CD8-positive, alpha-beta memory T cell (primary cell): ENCODE data around the gene PLSCR1. TPM values are rescaled to one million over a fixed set of nuclear protein-coding genes. Genes with fewer than 3 reads are reported as not detected.
"Not testable (repeated sequence)": the region's sequence is repeated elsewhere in the genome, so short reads cannot be mapped to it uniquely, and the experiment has no call there.

Experiments
- CTCF ChIA-PET: fragments of 350-600 bp; sonication (Branson Sonifier 250); formaldehyde crosslinking; loops from one replicate; lab custom pipeline; 2021; ENCODE audit warnings: antibody characterized with exemption; lab: Charles Lee
- POLR2A ChIA-PET: fragments of 350-600 bp; sonication (Branson Sonifier 250); formaldehyde crosslinking; loops from one replicate; lab custom pipeline; 2021; ENCODE audit warnings: antibody characterized with exemption; lab: Charles Lee
- DNase-seq, 5 donors: peaks; one replicate each; pipeline versions ENCODE4 v3.0.0 to v3.0.0-alpha.2; 2020 to 2022; ENCODE audit warnings: mixed read lengths in 1 of 5
- H3K27ac ChIP-seq: one replicate; pipeline ENCODE4 v1.7.0; 2013; ENCODE audit warnings: low read depth, mild to moderate bottlenecking, low read length, moderate library complexity
- H3K27me3 ChIP-seq: 2 replicates; pipeline ENCODE4 v1.7.0; 2013; ENCODE audit warnings: low read length, mild to moderate bottlenecking; ENCODE audit not compliant: insufficient read depth, poor library complexity, severe bottlenecking
- H3K36me3 ChIP-seq: 2 replicates; pipeline ENCODE4 v1.7.0; 2013; ENCODE audit warnings: mild to moderate bottlenecking, low read length, moderate library complexity; ENCODE audit not compliant: insufficient read depth
- H3K4me1 ChIP-seq: 2 replicates; pipeline ENCODE4 v1.7.0; 2013; ENCODE audit warnings: mild to moderate bottlenecking, low read length, moderate library complexity; ENCODE audit not compliant: insufficient read depth
- H3K4me3 ChIP-seq: 2 replicates; pipeline ENCODE4 v1.7.0; 2013; ENCODE audit warnings: mild to moderate bottlenecking, low read length
- H3K9me3 ChIP-seq: 2 replicates; pipeline ENCODE4 v1.7.0; 2013; ENCODE audit warnings: mild to moderate bottlenecking, low read length
- H3K27ac Mint-ChIP-seq, 8 donors: one replicate each; pipeline ENCODE4 v1.8.0; 2020 to 2021; ENCODE audit warnings: mixed read lengths in 8 of 8, mild to moderate bottlenecking in 6 of 8, inconsistent platforms in 3 of 8, moderate library complexity in 3 of 8
- H3K27me3 Mint-ChIP-seq, 2 donors: one replicate each; pipeline ENCODE4 v1.8.0; 2020 to 2021; ENCODE audit warnings: mixed read lengths in 2 of 2, mild to moderate bottlenecking in 1 of 2, moderate library complexity in 1 of 2
- H3K36me3 Mint-ChIP-seq, 3 donors: one replicate each; pipeline ENCODE4 v1.8.0; 2020 to 2021; ENCODE audit warnings: mixed read lengths in 3 of 3, inconsistent platforms in 1 of 3, mild to moderate bottlenecking in 1 of 3
- H3K4me1 Mint-ChIP-seq, 3 donors: one replicate each; pipeline ENCODE4 v1.8.0; 2020 to 2021; ENCODE audit warnings: mixed read lengths in 3 of 3, inconsistent platforms in 1 of 3, mild to moderate bottlenecking in 1 of 3
- H3K4me3 Mint-ChIP-seq, 7 donors: one replicate each; pipeline ENCODE4 v1.8.0; 2020 to 2021; ENCODE audit warnings: mixed read lengths in 7 of 7, mild to moderate bottlenecking in 6 of 7, moderate library complexity in 4 of 7, inconsistent platforms in 2 of 7
- H3K9me3 Mint-ChIP-seq, 5 donors: one replicate each; pipeline ENCODE4 v1.8.0; 2020 to 2022; ENCODE audit warnings: mixed read lengths in 5 of 5, mild to moderate bottlenecking in 3 of 5, moderate library complexity in 2 of 5, inconsistent platforms in 1 of 5
- polyA plus RNA-seq: library from polyadenylated mRNA; unstranded; fragments of 300-500 nt; fragmentation: Illumina TruSeq; gene quantifications from one replicate; pipeline ENCODE4 v1.2.3, GENCODE V29; 2021
- total RNA-seq, 2 experiments: library from RNA; stranded (reverse); gene quantifications; one replicate each; pipeline ENCODE4 v1.2.3, GENCODE V29; 2021

Gene PLSCR1
- total and polyA plus RNA-seq, 3 experiments from 2014 or later = 19.1 to 40.8 (median 24.1) TPM

- peak in 3 of 5 donors; percentile 51 to 68 (median 55) for DNase-seq
- Histone ChIP-seq H3K36me3 (no peaks in the 10 kb centered on the region), H3K4me1 (peaks cover 5% of the 10 kb centered on the region), H3K27ac (no peak overlapping the region), H3K4me3 (peak overlapping the region; percentile 58), H3K27me3 (no peaks in the 10 kb centered on the region), H3K9me3 (no peaks in the 10 kb centered on the region)
- CTCF ChIA-PET = interaction anchor here (0.8 kb wide), 1 partner anchor 75 kb away, joined by 4 read pairs; no protein-coding TSS in a partner anchor
- Mint-ChIP-seq H3K9me3 (peaks cover 0 to 9% (median 4%) of the 10 kb centered on the region in 5 donors), H3K27ac (peak overlapping the region in 7 of 8 donors; percentile 59 to 93 (median 77)), H3K27me3 (peaks cover 0 to 3% of the 10 kb centered on the region in 2 donors), H3K4me3 (peak overlapping the region; percentile 28 to 83 (median 78)), H3K4me1 (peaks cover 18 to 25% (median 19%) of the 10 kb centered on the region in 3 donors), H3K36me3 (no peaks in the 10 kb centered on the region)
- POLR2A ChIA-PET = no interaction called here
Measured at GRCh38 chr3:146498002-146498736, 46.2 kb downstream of the PLSCR1 start.

- Mint-ChIP-seq H3K27me3 (peaks cover 0 to 11% of the 10 kb centered on the region in 2 donors), H3K27ac (peak overlapping the region in 1 of 8 donors; percentile 59), H3K9me3 (peaks cover 2 to 15% (median 12%) of the 10 kb centered on the region in 5 donors), H3K4me3 (peak overlapping the region in 5 of 7 donors; percentile 28 to 81 (median 78)), H3K4me1 (peaks cover 18 to 25% (median 19%) of the 10 kb centered on the region in 3 donors)
- CTCF ChIA-PET = interaction anchor here (0.8 kb wide), 1 partner anchor 76 kb away, joined by 4 read pairs; no protein-coding TSS in a partner anchor
- H3K27ac ChIP-seq, H3K36me3 ChIP-seq, H3K36me3 Mint-ChIP-seq, H3K4me1 ChIP-seq, POLR2A ChIA-PET, H3K4me3 ChIP-seq, DNase-seq, H3K9me3 ChIP-seq, H3K27me3 ChIP-seq: not testable (repeated sequence)
Measured at GRCh38 chr3:146497145-146497843, 47.1 kb downstream of the PLSCR1 start.

- no peak for DNase-seq
- H3K27me3 ChIP-seq = no peaks in the 10 kb centered on the region
- no peak overlapping the region for H3K27ac ChIP-seq
- no peak overlapping the region for H3K27ac Mint-ChIP-seq
- H3K36me3 Mint-ChIP-seq = no peaks in the 10 kb centered on the region
- H3K4me3 Mint-ChIP-seq = no peak overlapping the region
- peaks cover 18 to 25% (median 19%) of the 10 kb centered on the region in 3 donors for H3K4me1 Mint-ChIP-seq
- H3K4me1 ChIP-seq = peaks cover 5% of the 10 kb centered on the region
- no peaks in the 10 kb centered on the region for H3K36me3 ChIP-seq
- no peak overlapping the region for H3K4me3 ChIP-seq
- no peaks in the 10 kb centered on the region for H3K9me3 ChIP-seq
- H3K27me3 Mint-ChIP-seq = peaks cover 0 to 16% of the 10 kb centered on the region in 2 donors
- ChIA-PET POLR2A (no interaction called here), CTCF (no interaction called here)
- H3K9me3 Mint-ChIP-seq = peaks cover 5 to 19% (median 13%) of the 10 kb centered on the region in 5 donors
Measured at GRCh38 chr3:146496726-146497125, 47.7 kb downstream of the PLSCR1 start.

GRCh38 chr3:146496251-146496650 is 48.2 kb downstream of the PLSCR1 start:
- Mint-ChIP-seq H3K4me1 (peaks cover 18 to 25% (median 19%) of the 10 kb centered on the region in 3 donors), H3K4me3 (no peak overlapping the region), H3K36me3 (peaks cover 0 to under 1% (median 0%) of the 10 kb centered on the region in 3 donors), H3K9me3 (peaks cover 5 to 23% (median 17%) of the 10 kb centered on the region in 5 donors), H3K27ac (no peak overlapping the region), H3K27me3 (peaks cover 0 to 18% of the 10 kb centered on the region in 2 donors)
- no peak for DNase-seq
- ChIA-PET CTCF (no interaction called here), POLR2A (no interaction called here)
- Histone ChIP-seq H3K27me3 (no peaks in the 10 kb centered on the region), H3K4me3 (no peak overlapping the region), H3K36me3 (no peaks in the 10 kb centered on the region), H3K4me1 (peaks cover 5% of the 10 kb centered on the region), H3K27ac (no peak overlapping the region), H3K9me3 (no peaks in the 10 kb centered on the region)

GRCh38 chr3:146493761-146494160 is 50.6 kb downstream of the PLSCR1 start:
- no peak for DNase-seq
- Histone ChIP-seq H3K4me3 (no peak overlapping the region), H3K9me3 (no peaks in the 10 kb centered on the region), H3K4me1 (peaks cover 5% of the 10 kb centered on the region), H3K36me3 (no peaks in the 10 kb centered on the region), H3K27ac (no peak overlapping the region), H3K27me3 (no peaks in the 10 kb centered on the region)
- H3K4me1 Mint-ChIP-seq = peaks cover 17 to 23% (median 18%) of the 10 kb centered on the region in 3 donors
- ChIA-PET POLR2A (no interaction called here), CTCF (no interaction called here)
- H3K9me3 Mint-ChIP-seq = peaks cover 16 to 35% (median 27%) of the 10 kb centered on the region in 5 donors
- H3K27me3 Mint-ChIP-seq = peaks cover 0 to 18% of the 10 kb centered on the region in 2 donors
- peaks cover 0 to 4% (median 2%) of the 10 kb centered on the region in 3 donors for H3K36me3 Mint-ChIP-seq
- no peak overlapping the region for H3K4me3 Mint-ChIP-seq
- no peak overlapping the region for H3K27ac Mint-ChIP-seq

- H3K27me3 Mint-ChIP-seq = peaks cover 0 to 18% of the 10 kb centered on the region in 2 donors
- H3K36me3 Mint-ChIP-seq = peaks cover 0 to 4% (median 2%) of the 10 kb centered on the region in 3 donors
- CTCF ChIA-PET = no interaction called here
- no peak overlapping the region for H3K27ac Mint-ChIP-seq
- Histone ChIP-seq H3K4me3 (no peak overlapping the region), H3K9me3 (no peaks in the 10 kb centered on the region), H3K4me1 (peaks cover 2% of the 10 kb centered on the region), H3K36me3 (no peaks in the 10 kb centered on the region), H3K27ac (no peak overlapping the region), H3K27me3 (no peaks in the 10 kb centered on the region)
- POLR2A ChIA-PET = no interaction called here
- no peak overlapping the region for H3K4me3 Mint-ChIP-seq
- peaks cover 19 to 40% (median 27%) of the 10 kb centered on the region in 5 donors for H3K9me3 Mint-ChIP-seq
- peaks cover 12 to 18% (median 12%) of the 10 kb centered on the region in 3 donors for H3K4me1 Mint-ChIP-seq
- DNase-seq = no peak
Measured at GRCh38 chr3:146493221-146493620, 51.2 kb downstream of the PLSCR1 start.

GRCh38 chr3:146491303-146491702 is 53.1 kb downstream of the PLSCR1 start:
- ChIA-PET POLR2A (no interaction called here), CTCF (no interaction called here)
- no peaks in the 10 kb centered on the region for H3K36me3 ChIP-seq
- Mint-ChIP-seq H3K9me3 (peaks cover 20 to 43% (median 32%) of the 10 kb centered on the region in 5 donors), H3K36me3 (peaks cover 0 to 10% (median 2%) of the 10 kb centered on the region in 3 donors), H3K27me3 (peaks cover 9 to 27% of the 10 kb centered on the region in 2 donors), H3K4me3 (no peak overlapping the region), H3K27ac (no peak overlapping the region), H3K4me1 (peaks cover 1 to 5% (median 1%) of the 10 kb centered on the region in 3 donors)
- no peaks in the 10 kb centered on the region for H3K27me3 ChIP-seq
- DNase-seq = no peak
- no peaks in the 10 kb centered on the region for H3K9me3 ChIP-seq
- no peaks in the 10 kb centered on the region for H3K4me1 ChIP-seq
- no peak overlapping the region for H3K4me3 ChIP-seq
- H3K27ac ChIP-seq = no peak overlapping the region

- Histone ChIP-seq H3K27me3 (no peaks in the 10 kb centered on the region), H3K27ac (no peak overlapping the region), H3K4me1 (no peaks in the 10 kb centered on the region), H3K36me3 (no peaks in the 10 kb centered on the region), H3K4me3 (no peak overlapping the region), H3K9me3 (no peaks in the 10 kb centered on the region)
- Mint-ChIP-seq H3K9me3 (peaks cover 8 to 40% (median 31%) of the 10 kb centered on the region in 5 donors), H3K27me3 (peaks cover 24 to 50% of the 10 kb centered on the region in 2 donors), H3K4me3 (no peak overlapping the region), H3K36me3 (peaks cover 0 to 13% (median 0%) of the 10 kb centered on the region in 3 donors), H3K4me1 (no peaks in the 10 kb centered on the region), H3K27ac (no peak overlapping the region)
- ChIA-PET POLR2A (no interaction called here), CTCF (no interaction called here)
- DNase-seq = no peak
Measured at GRCh38 chr3:146485297-146485696, 59.1 kb downstream of the PLSCR1 start.
